Liver (tissue), 9 donors: ENCODE data around the gene RFX4. TPM values are rescaled to one million over a fixed set of nuclear protein-coding genes. Genes with fewer than 3 reads are reported as not detected.

Experiments
- DNase-seq: peaks from one replicate; pipeline ENCODE4 v3.0.0-alpha.2; 2017; ENCODE audit warnings: low spot score
- H3K27ac ChIP-seq, 2 donors: one replicate each; pipeline ENCODE4 v1.7.0; 2013; ENCODE audit warnings: inconsistent platforms in 2 of 2, low read length in 2 of 2, control low read depth in 1 of 2, low read depth in 1 of 2, mild to moderate bottlenecking in 1 of 2
- H3K27me3 ChIP-seq, 4 donors: one replicate each; pipeline versions ENCODE4 v1.6.1 to v1.7.0; 2013; ENCODE audit warnings: low read length in 3 of 4, inconsistent platforms in 1 of 4, mild to moderate bottlenecking in 1 of 4, moderate library complexity in 1 of 4; ENCODE audit not compliant: control insufficient read depth in 4 of 4, insufficient read depth in 4 of 4
- H3K36me3 ChIP-seq, 4 donors: one replicate each; pipeline versions ENCODE4 v1.6.1 to v1.7.0; 2013; ENCODE audit warnings: low read length in 3 of 4, mild to moderate bottlenecking in 3 of 4, low read depth in 1 of 4, moderate library complexity in 1 of 4; ENCODE audit not compliant: control insufficient read depth in 4 of 4, insufficient read depth in 3 of 4
- H3K4me1 ChIP-seq, 4 donors: one replicate each; pipeline versions ENCODE4 v1.6.1 to v1.7.0; 2013; ENCODE audit warnings: low read length in 3 of 4, mild to moderate bottlenecking in 3 of 4, moderate library complexity in 1 of 4; ENCODE audit not compliant: control insufficient read depth in 4 of 4, insufficient read depth in 4 of 4
- H3K4me3 ChIP-seq, 3 donors: one replicate each; pipeline versions ENCODE4 v1.6.1 to v1.7.0; 2013; ENCODE audit warnings: low read length in 3 of 3, control low read depth in 1 of 3, low read depth in 1 of 3, mild to moderate bottlenecking in 1 of 3
- H3K9ac ChIP-seq, 2 donors: one replicate each; pipeline ENCODE4 v1.7.0; 2013; ENCODE audit warnings: low read length in 2 of 2, mild to moderate bottlenecking in 2 of 2, moderate library complexity in 2 of 2, control low read depth in 1 of 2, low read depth in 1 of 2
- H3K9me3 ChIP-seq, 4 donors: one replicate each; pipeline versions ENCODE4 v1.6.1 to v1.7.0; 2013; ENCODE audit warnings: low read length in 3 of 4; ENCODE audit not compliant: control insufficient read depth in 4 of 4
- CTCF ChIP-seq: fragments of 150-350 bp; IDR thresholded peaks from 2 replicates; pipeline ENCODE4 v1.5.1; 2017; ENCODE audit warnings: improper control_type of control experiment, low read depth, low read length; ENCODE audit not compliant: missing input control
- EGR1 ChIP-seq, 2 donors: IDR thresholded peaks; 2 replicates each; pipeline ENCODE4 v1.6.1; 2016 to 2018; ENCODE audit warnings: antibody characterized with exemption in 2 of 2, low read depth in 2 of 2
- FOXA1 ChIP-seq: IDR thresholded peaks from 2 replicates; pipeline ENCODE4 v1.6.1; 2016; ENCODE audit warnings: antibody characterized with exemption
- FOXA2 ChIP-seq: IDR thresholded peaks from 2 replicates; pipeline ENCODE4 v1.6.1; 2016; ENCODE audit warnings: antibody characterized with exemption
- GABPA ChIP-seq, 2 donors: IDR thresholded peaks in 1 of 2; conservative IDR thresholded peaks in 1 of 2; 2 replicates each; pipeline ENCODE4 v1.6.1; 2016; ENCODE audit warnings: antibody characterized with exemption in 2 of 2, mild to moderate bottlenecking in 1 of 2, moderate library complexity in 1 of 2
- HNF4A ChIP-seq, 2 donors: conservative IDR thresholded peaks; 2 replicates each; pipeline ENCODE4 v1.6.1; 2016; ENCODE audit warnings: antibody characterized with exemption in 2 of 2, mild to moderate bottlenecking in 2 of 2
- HNF4G ChIP-seq: IDR thresholded peaks from 2 replicates; pipeline ENCODE4 v1.6.1; 2016; ENCODE audit warnings: antibody characterized with exemption
- JUND ChIP-seq, 2 donors: IDR thresholded peaks; 2 replicates each; pipeline ENCODE4 v1.6.1; 2016; ENCODE audit warnings: antibody characterized with exemption in 2 of 2
- NR2F2 ChIP-seq: IDR thresholded peaks from 2 replicates; pipeline ENCODE4 v1.6.1; 2016; ENCODE audit warnings: antibody characterized with exemption
- RAD21 ChIP-seq, 2 donors: IDR thresholded peaks; 2 replicates each; pipeline ENCODE4 v1.6.1; 2016; ENCODE audit warnings: antibody characterized with exemption in 2 of 2, mild to moderate bottlenecking in 2 of 2
- REST ChIP-seq: IDR thresholded peaks from 2 replicates; pipeline ENCODE4 v1.6.1; 2016; ENCODE audit warnings: antibody characterized with exemption, mild to moderate bottlenecking
- RXRA ChIP-seq, 2 donors: IDR thresholded peaks; 2 replicates each; pipeline ENCODE4 v1.6.1; 2017 to 2018; ENCODE audit warnings: antibody characterized with exemption in 2 of 2, mild to moderate bottlenecking in 1 of 2
- SP1 ChIP-seq: IDR thresholded peaks from 2 replicates; pipeline ENCODE4 v1.6.1; 2018; ENCODE audit warnings: antibody characterized with exemption, mild to moderate bottlenecking
- TAF1 ChIP-seq: conservative IDR thresholded peaks from 2 replicates; pipeline ENCODE4 v1.6.1; 2016; ENCODE audit warnings: antibody characterized with exemption, mild to moderate bottlenecking
- YY1 ChIP-seq: IDR thresholded peaks from 2 replicates; pipeline ENCODE4 v1.6.1; 2016; ENCODE audit warnings: antibody characterized with exemption, mild to moderate bottlenecking
- ZBTB33 ChIP-seq: IDR thresholded peaks from 2 replicates; pipeline ENCODE4 v1.6.1; 2016; ENCODE audit warnings: antibody characterized with exemption
- WGBS: extraction: QIAGEN DNeasy Blood & Tissue Kit; methylation state at CpG from one replicate; pipeline ENCODE4 v1.1.7; 2013; 5-methylcytosine and 5-hydroxymethylcytosine counted together
- polyA plus RNA-seq, 2 donors: library from polyadenylated mRNA; stranded (reverse) in 1 of 2; unstranded in 1 of 2; fragments of 200-250 nt in 1 of 2; fragments of >200 nt in 1 of 2; fragmentation: Nextera tagmentation in 1 of 2; extraction: Ambion mirVana in 1 of 2; gene quantifications; one replicate each; pipeline versions ENCODE4 v1.2.1 to v1.2.3, GENCODE V29; 2013 to 2015
- total RNA-seq, 2 donors: library from RNA; depleted of rRNA; stranded (reverse); fragments of >200 nt; gene quantifications; one replicate each; pipeline ENCODE4 v1.2.3, GENCODE V29; 2014
- donor health status: healthy.
- donor health status: healthy.
- donor health status: healthy.
- donor health status: healthy.
- donor health status: healthy.

RFX4 gene
- total and polyA plus RNA-seq, 4 donors: not detected

GRCh38 chr12:106672314-106673025 is 89.7 kb downstream of the RFX4 start:
- no peak overlapping the region for H3K9ac ChIP-seq
- no peak overlapping the region for H3K4me3 ChIP-seq
- H3K4me1 ChIP-seq: no peaks in the 10 kb centered on the region
- TF ChIP-seq YY1 (no peak), RAD21 (IDR thresholded peaks at IDR 0.05) (no peak), FOXA2 (no peak), RXRA (IDR thresholded peaks at IDR 0.05) (no peak), JUND (IDR thresholded peaks at IDR 0.05) (no peak), SP1 (no peak), EGR1 (IDR thresholded peaks at IDR 0.05; ENCODE audit: low read depth in 2 of 2) (no peak), HNF4G (no peak), TAF1 (no peak), FOXA1 (no peak), HNF4A (conservative IDR thresholded peaks at IDR 0.05) (no peak), NR2F2 (no peak), CTCF (no peak), GABPA (IDR thresholded peaks at IDR 0.05 in 1 of 2, conservative IDR thresholded peaks at IDR 0.05 in 1 of 2) (no peak), ZBTB33 (no peak), REST (no peak)
- no peaks in the 10 kb centered on the region for H3K36me3 ChIP-seq
- H3K27me3 ChIP-seq: peaks cover 0 to 2% (median 0%) of the 10 kb centered on the region in 4 donors
- peak; percentile 8 for DNase-seq
- no peak overlapping the region for H3K27ac ChIP-seq
- WGBS: 47% methylated on average over 8 of the region's 8 CpGs
- no peaks in the 10 kb centered on the region for H3K9me3 ChIP-seq

GRCh38 chr12:106673141-106673540 is 90.3 kb downstream of the RFX4 start:
- H3K36me3 ChIP-seq: no peaks in the 10 kb centered on the region
- H3K27ac ChIP-seq: no peak overlapping the region
- 63% methylated on average over 8 of the region's 8 CpGs for WGBS
- no peak overlapping the region for H3K9ac ChIP-seq
- TF ChIP-seq GABPA (IDR thresholded peaks at IDR 0.05 in 1 of 2, conservative IDR thresholded peaks at IDR 0.05 in 1 of 2) (no peak), TAF1 (no peak), RXRA (IDR thresholded peaks at IDR 0.05) (no peak), ZBTB33 (no peak)
- no peak overlapping the region for H3K4me3 ChIP-seq
- H3K27me3 ChIP-seq: peaks cover 0 to 2% (median 0%) of the 10 kb centered on the region in 4 donors
- DNase-seq: peak; percentile 5
- H3K4me1 ChIP-seq: no peaks in the 10 kb centered on the region
- no peaks in the 10 kb centered on the region for H3K9me3 ChIP-seq
